SK-N-SH (cell line): ENCODE results near the gene DUSP5. TPM values are rescaled to one million over a fixed set of nuclear protein-coding genes. Genes with fewer than 3 reads are reported as not detected.

Experiments used
- CTCF ChIA-PET: fragments of 300-600, 350-600 bp; formaldehyde crosslinking; extraction: SDS; loops from one replicate; lab custom pipeline; 2021; lab: Yijun Ruan, JAX
- POLR2A ChIA-PET: fragments of 350-600 bp; sonication (Branson Sonifier 250); formaldehyde crosslinking; extraction: SDS; loops from one replicate; lab custom pipeline; 2020; ENCODE audit warnings: antibody characterized with exemption, inconsistent platforms; lab: Yijun Ruan, JAX
- DNase-seq: peaks from one replicate; pipeline ENCODE4 v3.0.0; 2012
- H2AFZ ChIP-seq: fragments of 200-600 bp; sonication (generic); 2 replicates; pipeline ENCODE4 v1.8.1; 2016; ENCODE audit warnings: antibody characterized with exemption, mild to moderate bottlenecking, low read depth
- H3F3A ChIP-seq: fragments of 200-600 bp; sonication (generic); replicated peaks from 2 replicates; pipeline ENCODE3; 2016; ENCODE audit warnings: antibody characterized with exemption, mild to moderate bottlenecking; ENCODE audit not compliant: insufficient read depth
- H3K27ac ChIP-seq, 2 experiments: fragments of 200-500 bp in 1 of 2; fragments of 200-600 bp in 1 of 2; sonication (Bioruptor generic) in 1 of 2; sonication (generic), shearing (Covaris generic) in 1 of 2; 2 replicates each; pipeline versions ENCODE4 v1.5.1 to v1.6.1; 2014 to 2016; ENCODE audit warnings: low read depth in 2 of 2, inconsistent platforms in 1 of 2, low read length in 1 of 2, mild to moderate bottlenecking in 1 of 2, mixed read lengths in 1 of 2
- H3K27me3 ChIP-seq: fragments of 200-600 bp; sonication (generic), shearing (Covaris generic); 2 replicates; pipeline ENCODE4 v1.6.1; 2016; ENCODE audit warnings: mixed run types; ENCODE audit not compliant: insufficient read depth
- H3K36me3 ChIP-seq, 2 experiments: fragments of 200-500 bp in 1 of 2; fragments of 200-600 bp in 1 of 2; sonication (Bioruptor generic) in 1 of 2; sonication (generic) in 1 of 2; replicated peaks in 1 of 2; 2 replicates each; pipeline versions ENCODE3 to v1.5.1; 2014 to 2016; ENCODE audit warnings: low read length in 1 of 2, mild to moderate bottlenecking in 1 of 2; ENCODE audit not compliant: insufficient read depth in 2 of 2, control insufficient read depth in 1 of 2
- H3K4me1 ChIP-seq, 2 experiments: fragments of 200-500 bp in 1 of 2; fragments of 200-600 bp in 1 of 2; sonication (Bioruptor generic) in 1 of 2; sonication (generic), shearing (Covaris generic) in 1 of 2; 2 replicates each; pipeline versions ENCODE4 v1.5.1 to v1.6.1; 2014 to 2016; ENCODE audit warnings: low read depth in 1 of 2, low read length in 1 of 2, mixed run types in 1 of 2; ENCODE audit not compliant: insufficient read depth in 2 of 2, control insufficient read depth in 1 of 2
- H3K4me2 ChIP-seq: fragments of 200-600 bp; sonication (generic), shearing (Covaris generic); 2 replicates; pipeline ENCODE4 v1.6.1; 2017; ENCODE audit warnings: mixed run types
- H3K4me3 ChIP-seq, 2 experiments: fragments of 200-500 bp in 1 of 2; fragments of 200-600 bp in 1 of 2; sonication (Bioruptor generic) in 1 of 2; sonication (generic), shearing (Covaris generic) in 1 of 2; 2 replicates each; pipeline versions ENCODE4 v1.5.1 to v1.8.1; 2014 to 2016; ENCODE audit warnings: low read depth in 2 of 2, inconsistent platforms in 1 of 2, low read length in 1 of 2, mild to moderate bottlenecking in 1 of 2, mixed read lengths in 1 of 2, moderate library complexity in 1 of 2
- H3K79me2 ChIP-seq: fragments of 200-600 bp; sonication (generic); 2 replicates; pipeline ENCODE4 v1.8.1; 2017; ENCODE audit warnings: mild to moderate bottlenecking; ENCODE audit not compliant: insufficient read depth
- H3K9ac ChIP-seq: fragments of 200-600 bp; sonication (generic); 2 replicates; pipeline ENCODE4 v1.6.1; 2017; ENCODE audit warnings: mixed run types
- H3K9me2 ChIP-seq: fragments of 200-600 bp; sonication (generic); 2 replicates; pipeline ENCODE4 v1.6.1; 2017; ENCODE audit warnings: mixed run types
- H3K9me3 ChIP-seq: fragments of 200-600 bp; sonication (generic); 2 replicates; pipeline ENCODE4 v1.6.1; 2017; ENCODE audit warnings: mixed run types, mild to moderate bottlenecking, moderate library complexity
- H4K20me1 ChIP-seq: fragments of 200-600 bp; sonication (generic); 2 replicates; pipeline ENCODE4 v1.6.1; 2017; ENCODE audit warnings: mild to moderate bottlenecking, mixed run types; ENCODE audit not compliant: insufficient read depth
- EP300 ChIP-seq, 2 experiments: IDR thresholded peaks; 2 replicates each; pipeline versions ENCODE4 v1.4.0 to v1.6.1; 2012; ENCODE audit warnings: borderline replicate concordance in 1 of 2, low read depth in 1 of 2, low read length in 1 of 2
- EZH2phosphoT487 ChIP-seq: fragments of 200-600 bp; sonication (generic); IDR thresholded peaks from 2 replicates; pipeline ENCODE4 v1.6.1; 2017; ENCODE audit warnings: low read depth, mixed run types, mild to moderate bottlenecking, antibody characterized with exemption, moderate library complexity, borderline replicate concordance
- FOSL2 ChIP-seq: IDR thresholded peaks from 2 replicates; pipeline ENCODE4 v1.4.0; 2012; ENCODE audit warnings: low read depth, mild to moderate bottlenecking, moderate library complexity, borderline replicate concordance
- JUND ChIP-seq: IDR thresholded peaks from 2 replicates; pipeline ENCODE4 v1.4.0; 2012
- MEF2A ChIP-seq: IDR thresholded peaks from 2 replicates; pipeline ENCODE4 v1.4.0; 2012; ENCODE audit warnings: low read depth, borderline replicate concordance
- MXI1 ChIP-seq: IDR thresholded peaks from 2 replicates; pipeline ENCODE4 v1.6.1; 2012; ENCODE audit warnings: mild to moderate bottlenecking, low read depth, low read length, improper control_type of control experiment
- NFIC ChIP-seq: IDR thresholded peaks from 2 replicates; pipeline ENCODE4 v1.4.0; 2012; ENCODE audit warnings: borderline replicate concordance
- PBX3 ChIP-seq: IDR thresholded peaks from 2 replicates; pipeline ENCODE4; 2012
- REST ChIP-seq: IDR thresholded peaks from 2 replicates; pipeline ENCODE4 v1.6.1; 2012; ENCODE audit warnings: mild to moderate bottlenecking, low read depth, low read length, moderate library complexity
- RXRA ChIP-seq: IDR thresholded peaks from 2 replicates; pipeline ENCODE4 v1.4.0; 2012; ENCODE audit warnings: low read depth, mild to moderate bottlenecking, borderline replicate concordance
- SIN3A ChIP-seq: IDR thresholded peaks from 2 replicates; pipeline ENCODE4 v1.6.1; 2012; ENCODE audit warnings: low read depth, mild to moderate bottlenecking, low read length, moderate library complexity, borderline replicate concordance
- SMC3 ChIP-seq: IDR thresholded peaks from 2 replicates; pipeline ENCODE4 v1.6.1; 2012; ENCODE audit warnings: low read depth, low read length, improper control_type of control experiment
- TAF1 ChIP-seq: IDR thresholded peaks from 2 replicates; pipeline ENCODE4 v1.6.1; 2012; ENCODE audit warnings: low read depth, mild to moderate bottlenecking, low read length, moderate library complexity, borderline replicate concordance
- TEAD4 ChIP-seq: IDR thresholded peaks from 2 replicates; pipeline ENCODE4 v1.4.0; 2012; ENCODE audit warnings: mild to moderate bottlenecking, borderline replicate concordance; ENCODE audit not compliant: insufficient read depth
- USF1 ChIP-seq: IDR thresholded peaks from 2 replicates; pipeline ENCODE4 v1.4.0; 2012; ENCODE audit warnings: low read depth, borderline replicate concordance
- YY1 ChIP-seq: IDR thresholded peaks from 2 replicates; pipeline ENCODE4 v1.4.0; 2012; ENCODE audit warnings: low read depth, mild to moderate bottlenecking
- WGBS: methylation state at CpG from one replicate; pipeline ENCODE4 v1.1.6; 2017; ENCODE audit warnings: low lambda C conversion rate; 5-methylcytosine and 5-hydroxymethylcytosine counted together
- polyA plus RNA-seq, 3 experiments: library from polyadenylated mRNA; depleted of rRNA; stranded (reverse); fragments of >200 nt; gene quantifications; 2 replicates each; pipeline ENCODE4 v1.2.3, GENCODE V29; 2012
- TF ChIP-seq, protein P1 (sequence below): fragments of 150-350 bp; IDR thresholded peaks from 2 replicates; pipeline ENCODE4 v1.6.1; 2016; ENCODE audit warnings: mild to moderate bottlenecking, low read depth, low read length

The DUSP5 gene
- polyA plus RNA-seq, 1 of the 3 experiments (the other 2 are of a cell fraction), result 52.0 TPM

GRCh38 chr10:110457851-110458250 is 39.9 kb upstream of the DUSP5 start:
- Histone ChIP-seq H3K27ac (no peak overlapping the region), H3K79me2 (no peaks in the 10 kb centered on the region), H3K9me2 (no peaks in the 10 kb centered on the region), H4K20me1 (no peaks in the 10 kb centered on the region), H3K4me3 (no peak overlapping the region), H3K4me2 (no peak overlapping the region), H2AFZ (no peak overlapping the region), H3K9ac (no peak overlapping the region), H3F3A (no peaks in the 10 kb centered on the region), H3K27me3 (no peaks in the 10 kb centered on the region), H3K4me1 (peaks cover 20 to 45% of the 10 kb centered on the region in 2 experiments; a peak in 3 of 4 replicates), H3K36me3 (no peaks in the 10 kb centered on the region), H3K9me3 (no peaks in the 10 kb centered on the region)
- ChIA-PET POLR2A (no interaction called here), CTCF (interaction anchor here (1.0 kb wide), 1 partner anchor 20 kb away, joined by 3 read pairs; no protein-coding TSS in a partner anchor)
- no peak for TF ChIP-seq EP300 (IDR thresholded peaks at IDR 0.05; ENCODE audit: borderline replicate concordance in 1 of 2, low read depth in 1 of 2, low read length in 1 of 2)
- no peak for TF ChIP-seq SMC3
- no peak for TF ChIP-seq JUND
- TF ChIP-seq NFIC, result no peak
- TF ChIP-seq REST, result no peak
- TF ChIP-seq SIN3A, result no peak
- TF ChIP-seq MEF2A, result no peak
- TF ChIP-seq TEAD4, result no peak
- TF ChIP-seq, protein P1, sequence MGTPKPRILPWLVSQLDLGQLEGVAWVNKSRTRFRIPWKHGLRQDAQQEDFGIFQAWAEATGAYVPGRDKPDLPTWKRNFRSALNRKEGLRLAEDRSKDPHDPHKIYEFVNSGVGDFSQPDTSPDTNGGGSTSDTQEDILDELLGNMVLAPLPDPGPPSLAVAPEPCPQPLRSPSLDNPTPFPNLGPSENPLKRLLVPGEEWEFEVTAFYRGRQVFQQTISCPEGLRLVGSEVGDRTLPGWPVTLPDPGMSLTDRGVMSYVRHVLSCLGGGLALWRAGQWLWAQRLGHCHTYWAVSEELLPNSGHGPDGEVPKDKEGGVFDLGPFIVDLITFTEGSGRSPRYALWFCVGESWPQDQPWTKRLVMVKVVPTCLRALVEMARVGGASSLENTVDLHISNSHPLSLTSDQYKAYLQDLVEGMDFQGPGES, result no peak
- no peak for TF ChIP-seq USF1
- no peak for TF ChIP-seq PBX3
- no peak for TF ChIP-seq MXI1
- TF ChIP-seq RXRA, result no peak
- TF ChIP-seq FOSL2, result no peak
- no peak for TF ChIP-seq TAF1
- TF ChIP-seq EZH2phosphoT487, result no peak
- TF ChIP-seq YY1, result no peak
- 92% methylated on average over 9 of the region's 9 CpGs for WGBS
- DNase-seq, result no peak
